Uterus (tissue), 2 donors: ENCODE results near the gene NKX2-8.

Experiments used
- POLR2A ChIP-seq, 2 donors: fragments of 450-650 bp; IDR thresholded peaks; one replicate each; pipeline ENCODE4 v1.6.1; 2016; ENCODE audit warnings: antibody characterized with exemption in 2 of 2, mild to moderate bottlenecking in 1 of 2, moderate library complexity in 1 of 2
- TF ChIP-seq, protein P1 (sequence below), 4 experiments: fragments of 200-600 bp in 2 of 4; fragments of 450-650 bp in 2 of 4; sonication (generic) in 2 of 4; IDR thresholded peaks; one replicate each; pipeline ENCODE4 v1.5.1; 2016 to 2019; ENCODE audit warnings: antibody characterized with exemption in 4 of 4, mild to moderate bottlenecking in 2 of 4, moderate library complexity in 1 of 4

DNA sequence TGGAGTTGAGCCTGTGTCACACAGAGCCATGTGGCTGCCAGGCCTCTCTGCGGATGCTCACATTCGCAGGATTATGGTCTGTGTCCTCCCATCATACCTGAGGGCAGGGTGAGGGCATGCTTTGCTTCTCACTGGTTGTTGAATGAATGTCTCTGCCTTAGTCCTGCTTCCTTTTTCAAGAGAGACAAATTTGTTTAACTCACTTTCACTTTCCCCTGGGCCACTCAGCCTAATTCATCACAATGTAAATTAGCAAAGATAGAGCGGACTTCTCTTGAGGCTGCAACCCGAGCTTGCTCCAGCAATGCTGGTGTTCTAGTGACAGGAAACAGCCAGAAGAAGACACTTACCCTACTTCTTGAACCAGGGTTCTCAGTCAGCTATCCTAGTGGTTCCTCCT lies 43.7 kb upstream of the NKX2-8 start:
- TF ChIP-seq, protein P1, sequence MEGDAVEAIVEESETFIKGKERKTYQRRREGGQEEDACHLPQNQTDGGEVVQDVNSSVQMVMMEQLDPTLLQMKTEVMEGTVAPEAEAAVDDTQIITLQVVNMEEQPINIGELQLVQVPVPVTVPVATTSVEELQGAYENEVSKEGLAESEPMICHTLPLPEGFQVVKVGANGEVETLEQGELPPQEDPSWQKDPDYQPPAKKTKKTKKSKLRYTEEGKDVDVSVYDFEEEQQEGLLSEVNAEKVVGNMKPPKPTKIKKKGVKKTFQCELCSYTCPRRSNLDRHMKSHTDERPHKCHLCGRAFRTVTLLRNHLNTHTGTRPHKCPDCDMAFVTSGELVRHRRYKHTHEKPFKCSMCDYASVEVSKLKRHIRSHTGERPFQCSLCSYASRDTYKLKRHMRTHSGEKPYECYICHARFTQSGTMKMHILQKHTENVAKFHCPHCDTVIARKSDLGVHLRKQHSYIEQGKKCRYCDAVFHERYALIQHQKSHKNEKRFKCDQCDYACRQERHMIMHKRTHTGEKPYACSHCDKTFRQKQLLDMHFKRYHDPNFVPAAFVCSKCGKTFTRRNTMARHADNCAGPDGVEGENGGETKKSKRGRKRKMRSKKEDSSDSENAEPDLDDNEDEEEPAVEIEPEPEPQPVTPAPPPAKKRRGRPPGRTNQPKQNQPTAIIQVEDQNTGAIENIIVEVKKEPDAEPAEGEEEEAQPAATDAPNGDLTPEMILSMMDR (IDR thresholded peaks at IDR 0.05) = no peak
- no peak for TF ChIP-seq POLR2A (IDR thresholded peaks at IDR 0.05)
